K562 (cell line): Measurements from ENCODE around the gene PRIM1. TPM values are rescaled to one million over a fixed set of nuclear protein-coding genes. Genes with fewer than 3 reads are reported as not detected.
A peak's percentile ranks its signal among the peaks of the same experiment; 100 is the strongest.

ENCODE experiments used
- CHD4 ChIP-seq: fragments of 200-600 bp; sonication (generic); IDR thresholded peaks from 3 replicates; pipeline ENCODE4 v1.6.1; 2012; ENCODE audit warnings: low read depth, mild to moderate bottlenecking, mixed read lengths, low read length, inconsistent platforms; ENCODE audit not compliant: insufficient read depth, insufficient replicate concordance, poor library complexity, severe bottlenecking
- ETS2 ChIP-seq: IDR thresholded peaks from 2 replicates; pipeline ENCODE4 v1.6.1; 2016; ENCODE audit warnings: borderline replicate concordance, missing genetic modification characterization, mild to moderate bottlenecking, moderate library complexity, missing compliant biosample characterization; ENCODE audit not compliant: poor library complexity, severe bottlenecking
- ETV5 ChIP-seq: sonication (generic); formaldehyde crosslinking; IDR thresholded peaks from 2 replicates; pipeline ENCODE4 v1.4.0; 2020; ENCODE audit warnings: low read depth, mild to moderate bottlenecking, missing genetic modification reagents
- FOXP1 ChIP-seq: sonication (generic); formaldehyde crosslinking; IDR thresholded peaks from 2 replicates; pipeline ENCODE4 v1.8.0; 2022; ENCODE audit warnings: mild to moderate bottlenecking, missing genetic modification reagents
- HIVEP1 ChIP-seq: fragments of 250-450 bp; sonication (Bioruptor Pico); IDR thresholded peaks from 2 replicates; pipeline ENCODE4 v1.4.0; 2020; ENCODE audit warnings: mild to moderate bottlenecking
- KAT7 ChIP-seq: sonication (generic); formaldehyde crosslinking; IDR thresholded peaks from 2 replicates; pipeline ENCODE4 v1.8.0; 2022; ENCODE audit warnings: missing genetic modification reagents, mild to moderate bottlenecking, borderline replicate concordance
- NCOR1 ChIP-seq: fragments of 450-650 bp; IDR thresholded peaks from 2 replicates; pipeline ENCODE4 v1.6.1; 2016; ENCODE audit warnings: mild to moderate bottlenecking, moderate library complexity
- RFX5 ChIP-seq: IDR thresholded peaks from 2 replicates; pipeline ENCODE4 v1.6.1; 2011; ENCODE audit warnings: low read depth, mild to moderate bottlenecking, improper control_type of control experiment, low read length
- SREBF2 ChIP-seq: sonication (generic); formaldehyde crosslinking; IDR thresholded peaks from 2 replicates; pipeline ENCODE4 v1.4.0; 2020; ENCODE audit warnings: mild to moderate bottlenecking, missing genetic modification reagents
- THRAP3 ChIP-seq: fragments of 450-650 bp; IDR thresholded peaks from 2 replicates; pipeline ENCODE4 v1.6.1; 2016; ENCODE audit warnings: mild to moderate bottlenecking, inconsistent platforms, borderline replicate concordance
- ZFP1 ChIP-seq: fragments of 450-650 bp; formaldehyde crosslinking; IDR thresholded peaks from 2 replicates; pipeline ENCODE4 v1.4.0; 2020; ENCODE audit warnings: mild to moderate bottlenecking, mixed read lengths
- ZFX ChIP-seq: sonication (generic); formaldehyde crosslinking; IDR thresholded peaks from 2 replicates; pipeline ENCODE4 v1.8.0; 2022; ENCODE audit warnings: mild to moderate bottlenecking, missing genetic modification reagents, moderate library complexity
- ZNF124 ChIP-seq: sonication (generic); formaldehyde crosslinking; IDR thresholded peaks from 2 replicates; pipeline ENCODE4 v1.8.1; 2022; ENCODE audit warnings: missing genetic modification reagents
- ZNF133 ChIP-seq: fragments of 250-450 bp; sonication (Bioruptor Pico); IDR thresholded peaks from 2 replicates; pipeline ENCODE4 v1.4.0; 2020; ENCODE audit warnings: mild to moderate bottlenecking
- ZNF263 ChIP-seq: sonication (generic); formaldehyde crosslinking; IDR thresholded peaks from 2 replicates; pipeline ENCODE4 v1.8.0; 2022; ENCODE audit warnings: mild to moderate bottlenecking, missing genetic modification reagents, borderline replicate concordance
- ZNF780A ChIP-seq: fragments of 250-450 bp; sonication (Bioruptor Pico); IDR thresholded peaks from 2 replicates; pipeline ENCODE4 v1.5.0; 2021; ENCODE audit warnings: mild to moderate bottlenecking
- polyA plus RNA-seq, 8 experiments: library from polyadenylated mRNA; depleted of rRNA in 4 of 8; stranded (reverse) in 5 of 8; unstranded in 3 of 8; fragments of >200 nt; fragmentation: Nextera tagmentation in 2 of 8; fragmentation: Illumina TruSeq in 1 of 8; extraction: Ambion mirVana in 2 of 8; extraction: Trizol in 1 of 8; gene quantifications; 2 replicates each; pipeline versions ENCODE4 v1.2.1 to v1.2.3, GENCODE V29; 2011 to 2014; ENCODE audit warnings: inconsistent platforms in 1 of 8, missing spikeins in 1 of 8
- total RNA-seq, 7 experiments: library from RNA; depleted of rRNA in 6 of 7; stranded (reverse); fragments of >200 nt in 6 of 7; fragmentation: Illumina TruSeq in 2 of 7; extraction: Trizol in 2 of 7; gene quantifications; 2 replicates each; pipeline versions ENCODE4 v1.2.1 to v1.2.3, GENCODE V29; 2011 to 2021; ENCODE audit warnings: low replicate concordance in 1 of 7
- TF ChIP-seq, protein P1 (sequence below): fragments of 450-650 bp; IDR thresholded peaks from 2 replicates; pipeline ENCODE4 v1.6.1; 2016; ENCODE audit warnings: low read depth, mild to moderate bottlenecking, moderate library complexity
- TF ChIP-seq, protein P2 (sequence below), 2 experiments: fragments of 150-350 bp in 1 of 2; IDR thresholded peaks; 2 replicates each; pipeline ENCODE4 v1.6.1; 2012 to 2016; ENCODE audit warnings: low read depth in 2 of 2, low read length in 2 of 2, mild to moderate bottlenecking in 1 of 2, moderate library complexity in 1 of 2
- TF ChIP-seq, protein P3 (sequence below): sonication (generic); formaldehyde crosslinking; IDR thresholded peaks from 2 replicates; pipeline ENCODE4 v1.8.1; 2023; ENCODE audit warnings: mild to moderate bottlenecking, missing genetic modification reagents
- TF ChIP-seq, protein P4 (sequence below), 2 experiments: fragments of 250-450 bp in 1 of 2; fragments of 450-650 bp in 1 of 2; sonication (Bioruptor Pico) in 1 of 2; IDR thresholded peaks; 2 replicates each; pipeline versions ENCODE4 v1.6.1 to v1.8.0; 2016 to 2021; ENCODE audit warnings: mild to moderate bottlenecking in 2 of 2, moderate library complexity in 2 of 2, missing compliant biosample characterization in 1 of 2, missing genetic modification characterization in 1 of 2

PRIM1 gene
- total and polyA plus RNA-seq, 9 of the 15 experiments (the other 6 are each of a cell fraction or from before 2014, with no cell fraction given), result 67.2 to 179 (median 140) TPM

DNA sequence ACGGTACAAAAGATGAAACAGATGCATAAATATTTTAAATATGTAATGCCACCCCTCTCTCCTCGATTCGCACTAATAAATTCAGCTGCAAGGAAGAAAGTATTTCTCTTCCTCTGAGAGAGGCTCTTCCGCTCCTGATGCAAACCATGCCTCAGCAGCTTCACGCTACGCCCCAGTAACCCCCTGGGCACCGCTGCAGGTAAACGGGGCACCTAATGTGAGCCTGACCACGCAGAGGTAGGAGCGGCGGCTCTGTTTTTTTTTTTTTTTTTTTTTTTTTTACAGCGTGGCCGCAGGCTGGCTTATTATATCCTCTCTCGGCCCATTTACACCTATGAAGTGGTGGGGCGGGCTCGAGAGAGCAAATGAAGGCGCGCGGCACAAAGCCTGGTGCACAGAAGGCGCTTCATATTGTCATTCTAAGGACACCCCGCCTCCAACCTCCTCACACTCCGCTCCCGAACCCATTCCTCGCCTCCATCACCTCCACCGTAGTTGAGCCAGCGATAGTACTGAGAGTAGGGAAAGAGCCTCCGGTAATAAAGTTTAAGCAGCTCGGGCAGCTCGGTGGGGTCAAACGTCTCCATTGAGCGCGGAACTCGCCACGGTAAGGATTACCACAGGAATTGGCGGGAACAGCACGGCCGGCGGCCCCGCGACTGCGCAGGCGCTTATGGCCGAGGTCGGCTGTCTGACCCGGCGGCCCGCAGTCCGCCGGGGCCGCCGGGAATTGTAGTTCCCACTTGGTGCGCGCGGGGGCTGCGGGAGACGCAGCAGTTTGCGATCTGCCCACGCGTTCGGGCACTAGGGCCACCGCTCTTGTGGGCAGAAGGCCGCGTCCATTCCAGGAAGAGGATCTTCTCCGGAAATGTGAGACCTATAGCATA, at the start of gene PRIM1 (continued):
- TF ChIP-seq, protein P1, sequence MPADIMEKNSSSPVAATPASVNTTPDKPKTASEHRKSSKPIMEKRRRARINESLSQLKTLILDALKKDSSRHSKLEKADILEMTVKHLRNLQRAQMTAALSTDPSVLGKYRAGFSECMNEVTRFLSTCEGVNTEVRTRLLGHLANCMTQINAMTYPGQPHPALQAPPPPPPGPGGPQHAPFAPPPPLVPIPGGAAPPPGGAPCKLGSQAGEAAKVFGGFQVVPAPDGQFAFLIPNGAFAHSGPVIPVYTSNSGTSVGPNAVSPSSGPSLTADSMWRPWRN, result no peak
- TF ChIP-seq, protein P2, sequence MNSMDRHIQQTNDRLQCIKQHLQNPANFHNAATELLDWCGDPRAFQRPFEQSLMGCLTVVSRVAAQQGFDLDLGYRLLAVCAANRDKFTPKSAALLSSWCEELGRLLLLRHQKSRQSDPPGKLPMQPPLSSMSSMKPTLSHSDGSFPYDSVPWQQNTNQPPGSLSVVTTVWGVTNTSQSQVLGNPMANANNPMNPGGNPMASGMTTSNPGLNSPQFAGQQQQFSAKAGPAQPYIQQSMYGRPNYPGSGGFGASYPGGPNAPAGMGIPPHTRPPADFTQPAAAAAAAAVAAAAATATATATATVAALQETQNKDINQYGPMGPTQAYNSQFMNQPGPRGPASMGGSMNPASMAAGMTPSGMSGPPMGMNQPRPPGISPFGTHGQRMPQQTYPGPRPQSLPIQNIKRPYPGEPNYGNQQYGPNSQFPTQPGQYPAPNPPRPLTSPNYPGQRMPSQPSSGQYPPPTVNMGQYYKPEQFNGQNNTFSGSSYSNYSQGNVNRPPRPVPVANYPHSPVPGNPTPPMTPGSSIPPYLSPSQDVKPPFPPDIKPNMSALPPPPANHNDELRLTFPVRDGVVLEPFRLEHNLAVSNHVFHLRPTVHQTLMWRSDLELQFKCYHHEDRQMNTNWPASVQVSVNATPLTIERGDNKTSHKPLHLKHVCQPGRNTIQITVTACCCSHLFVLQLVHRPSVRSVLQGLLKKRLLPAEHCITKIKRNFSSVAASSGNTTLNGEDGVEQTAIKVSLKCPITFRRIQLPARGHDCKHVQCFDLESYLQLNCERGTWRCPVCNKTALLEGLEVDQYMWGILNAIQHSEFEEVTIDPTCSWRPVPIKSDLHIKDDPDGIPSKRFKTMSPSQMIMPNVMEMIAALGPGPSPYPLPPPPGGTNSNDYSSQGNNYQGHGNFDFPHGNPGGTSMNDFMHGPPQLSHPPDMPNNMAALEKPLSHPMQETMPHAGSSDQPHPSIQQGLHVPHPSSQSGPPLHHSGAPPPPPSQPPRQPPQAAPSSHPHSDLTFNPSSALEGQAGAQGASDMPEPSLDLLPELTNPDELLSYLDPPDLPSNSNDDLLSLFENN (IDR thresholded peaks at IDR 0.05; ENCODE audit: low read depth in 2 of 2, low read length in 2 of 2), result no peak
- TF ChIP-seq KAT7 (CRISPR knock-in tag) (peak; percentile 27; the same call in 1 of the 2 replicates), ZFP1 (CRISPR knock-in tag) (no peak), ZFX (peak; percentile 64), ZNF124 (CRISPR knock-in tag) (no peak), NCOR1 (no peak), HIVEP1 (CRISPR knock-in tag) (no peak), ETV5 (CRISPR knock-in tag) (no peak), THRAP3 (no peak), ZNF780A (CRISPR knock-in tag) (no peak), SREBF2 (CRISPR knock-in tag) (no peak), ETS2 (tag) (no peak), ZNF263 (CRISPR knock-in tag) (no peak), FOXP1 (peak; percentile 66; the same call in 1 of the 2 replicates), CHD4 (no peak), ZNF133 (CRISPR knock-in tag) (no peak), RFX5 (no peak)
- TF ChIP-seq, protein P3, sequence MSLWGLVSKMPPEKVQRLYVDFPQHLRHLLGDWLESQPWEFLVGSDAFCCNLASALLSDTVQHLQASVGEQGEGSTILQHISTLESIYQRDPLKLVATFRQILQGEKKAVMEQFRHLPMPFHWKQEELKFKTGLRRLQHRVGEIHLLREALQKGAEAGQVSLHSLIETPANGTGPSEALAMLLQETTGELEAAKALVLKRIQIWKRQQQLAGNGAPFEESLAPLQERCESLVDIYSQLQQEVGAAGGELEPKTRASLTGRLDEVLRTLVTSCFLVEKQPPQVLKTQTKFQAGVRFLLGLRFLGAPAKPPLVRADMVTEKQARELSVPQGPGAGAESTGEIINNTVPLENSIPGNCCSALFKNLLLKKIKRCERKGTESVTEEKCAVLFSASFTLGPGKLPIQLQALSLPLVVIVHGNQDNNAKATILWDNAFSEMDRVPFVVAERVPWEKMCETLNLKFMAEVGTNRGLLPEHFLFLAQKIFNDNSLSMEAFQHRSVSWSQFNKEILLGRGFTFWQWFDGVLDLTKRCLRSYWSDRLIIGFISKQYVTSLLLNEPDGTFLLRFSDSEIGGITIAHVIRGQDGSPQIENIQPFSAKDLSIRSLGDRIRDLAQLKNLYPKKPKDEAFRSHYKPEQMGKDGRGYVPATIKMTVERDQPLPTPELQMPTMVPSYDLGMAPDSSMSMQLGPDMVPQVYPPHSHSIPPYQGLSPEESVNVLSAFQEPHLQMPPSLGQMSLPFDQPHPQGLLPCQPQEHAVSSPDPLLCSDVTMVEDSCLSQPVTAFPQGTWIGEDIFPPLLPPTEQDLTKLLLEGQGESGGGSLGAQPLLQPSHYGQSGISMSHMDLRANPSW (CRISPR knock-in tag), result no peak
- TF ChIP-seq, protein P4, sequence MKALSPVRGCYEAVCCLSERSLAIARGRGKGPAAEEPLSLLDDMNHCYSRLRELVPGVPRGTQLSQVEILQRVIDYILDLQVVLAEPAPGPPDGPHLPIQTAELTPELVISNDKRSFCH (CRISPR knock-in tag; IDR thresholded peaks at IDR 0.05), result no peak
- TF ChIP-seq, protein P4 (tag; IDR thresholded peaks at IDR 0.05), result no peak
